HG03139 (cell line): ENCODE data around the gene MIA.
A peak's percentile ranks its signal among the peaks of the same experiment; 100 is the strongest.
"Not testable (repeated sequence)": the region's sequence is repeated elsewhere in the genome, so short reads cannot be mapped to it uniquely, and the experiment has no call there.

Experiments used
- ATAC-seq: cut with Tn5 transposase; IDR thresholded peaks from one replicate; pipeline ENCODE4 v1.9.1; 2021; ENCODE audit not compliant: unreplicated experiment

The MIA gene

GRCh38 chr19:40818480-40819399 lies 43.4 kb downstream of the MIA start:
- ATAC-seq, result peak; percentile 54

- not testable (repeated sequence) for ATAC-seq
Observed at GRCh38 chr19:40819479-40820234, 44.3 kb downstream of the MIA start.

- ATAC-seq, result no peak
Observed at GRCh38 chr19:40822161-40822560, 46.8 kb downstream of the MIA start.

GRCh38 chr19:40822704-40823553 lies 47.6 kb downstream of the MIA start:
- not testable (repeated sequence) for ATAC-seq

- ATAC-seq, result not testable (repeated sequence)
Observed at GRCh38 chr19:40824916-40825315, 49.6 kb downstream of the MIA start.

GRCh38 chr19:40825460-40826095 lies 50.3 kb downstream of the MIA start:
- not testable (repeated sequence) for ATAC-seq

GRCh38 chr19:40826312-40826698 lies 51.0 kb downstream of the MIA start:
- ATAC-seq, result not testable (repeated sequence)

- not testable (repeated sequence) for ATAC-seq
Observed at GRCh38 chr19:40826699-40827385, 51.5 kb downstream of the MIA start.
